K562 (cell line): ENCODE data around the gene ZNF599. TPM values are rescaled to one million over a fixed set of nuclear protein-coding genes. Genes with fewer than 3 reads are reported as not detected.

ENCODE experiments used
- ATF7 ChIP-seq: fragments of 450-650 bp; IDR thresholded peaks from 2 replicates; pipeline ENCODE4 v1.7.1; 2014; ENCODE audit warnings: mild to moderate bottlenecking, moderate library complexity
- CREB1 ChIP-seq, 2 experiments: sonication (generic) in 1 of 2; formaldehyde crosslinking in 1 of 2; IDR thresholded peaks; 2 replicates each; pipeline versions ENCODE4 v1.6.1 to v1.8.0; 2012 to 2022; ENCODE audit warnings: inconsistent platforms in 1 of 2, mild to moderate bottlenecking in 1 of 2, missing genetic modification reagents in 1 of 2, moderate library complexity in 1 of 2
- CTCFL ChIP-seq: IDR thresholded peaks from 2 replicates; pipeline ENCODE4 v1.6.1; 2011; ENCODE audit warnings: borderline replicate concordance, low read depth, mild to moderate bottlenecking, moderate library complexity, low read length; ENCODE audit not compliant: insufficient read depth, poor library complexity, severe bottlenecking
- EGR1 ChIP-seq: fragments of 450-650 bp; conservative IDR thresholded peaks from 2 replicates; pipeline ENCODE4 v1.6.1; 2017; ENCODE audit warnings: mild to moderate bottlenecking
- EHMT2 ChIP-seq: fragments of 450-650 bp; IDR thresholded peaks from 2 replicates; pipeline ENCODE4 v1.6.1; 2018; ENCODE audit warnings: antibody characterized with exemption
- GATAD2A ChIP-seq: fragments of 450-650 bp; IDR thresholded peaks from 2 replicates; pipeline ENCODE4 v1.6.1; 2017
- HCFC1 ChIP-seq: IDR thresholded peaks from 2 replicates; pipeline ENCODE4 v1.6.1; 2012; ENCODE audit warnings: low read depth, low read length, improper control_type of control experiment
- IRF2 ChIP-seq: sonication (generic); formaldehyde crosslinking; IDR thresholded peaks from 2 replicates; pipeline ENCODE4 v1.8.1; 2022; ENCODE audit warnings: mild to moderate bottlenecking, missing genetic modification reagents
- MBD2 ChIP-seq: sonication (generic); IDR thresholded peaks from 2 replicates; pipeline ENCODE4 v1.6.1; 2016; ENCODE audit warnings: low read depth, borderline replicate concordance
- MCM7 ChIP-seq, 2 experiments: fragments of 450-650 bp; IDR thresholded peaks; 2 replicates each; pipeline ENCODE4 v1.6.1; 2016 to 2018
- MTA3 ChIP-seq: fragments of 450-650 bp; formaldehyde crosslinking; IDR thresholded peaks from 2 replicates; pipeline ENCODE4 v1.6.1; 2017; ENCODE audit warnings: mild to moderate bottlenecking, borderline replicate concordance
- MXD1 ChIP-seq: fragments of 250-450 bp; sonication (Bioruptor Pico); IDR thresholded peaks from 2 replicates; pipeline ENCODE4 v1.8.0; 2021; ENCODE audit warnings: borderline replicate concordance, mild to moderate bottlenecking, moderate library complexity; ENCODE audit not compliant: poor library complexity, severe bottlenecking
- MYC ChIP-seq, 2 experiments: fragments of 250-450 bp in 1 of 2; sonication (Bioruptor Pico) in 1 of 2; IDR thresholded peaks; 2 replicates each; pipeline versions ENCODE4 v1.5.1 to v1.6.1; 2012 to 2021; ENCODE audit warnings: low read depth in 2 of 2, borderline replicate concordance in 1 of 2, improper control_type of control experiment in 1 of 2, low read length in 1 of 2, mild to moderate bottlenecking in 1 of 2, moderate library complexity in 1 of 2
- POLR2A ChIP-seq: fragments of 450-650 bp; conservative IDR thresholded peaks from 2 replicates; pipeline ENCODE4 v1.6.1; 2016
- RBM15 ChIP-seq: fragments of 200-400 bp; formaldehyde crosslinking; IDR thresholded peaks from 2 replicates; pipeline ENCODE4 v1.6.1; 2018; ENCODE audit warnings: mild to moderate bottlenecking, low read length, moderate library complexity; ENCODE audit not compliant: insufficient read depth
- RBM34 ChIP-seq: fragments of 200-400 bp; formaldehyde crosslinking; IDR thresholded peaks from 2 replicates; pipeline ENCODE4 v1.6.1; 2018; ENCODE audit warnings: low read length, borderline replicate concordance; ENCODE audit not compliant: insufficient read depth
- SP1 ChIP-seq: sonication (generic); formaldehyde crosslinking; IDR thresholded peaks from 2 replicates; pipeline ENCODE4 v1.8.1; 2022; ENCODE audit warnings: mild to moderate bottlenecking, missing genetic modification reagents
- TBL1XR1 ChIP-seq, 2 experiments: IDR thresholded peaks; 2 replicates each; pipeline ENCODE4 v1.6.1; 2012; ENCODE audit warnings: improper control_type of control experiment in 2 of 2, low read length in 2 of 2, mild to moderate bottlenecking in 1 of 2
- TFAP4 ChIP-seq: sonication (generic); formaldehyde crosslinking; IDR thresholded peaks from 2 replicates; pipeline ENCODE4 v1.8.0; 2022; ENCODE audit warnings: missing genetic modification reagents, mild to moderate bottlenecking, moderate library complexity, borderline replicate concordance
- ZC3H11A ChIP-seq: IDR thresholded peaks from 2 replicates; pipeline ENCODE4 v1.6.1; 2012; ENCODE audit warnings: low read depth, low read length, improper control_type of control experiment
- ZFP91 ChIP-seq: sonication (generic); formaldehyde crosslinking; IDR thresholded peaks from 2 replicates; pipeline ENCODE4 v1.8.0; 2022; ENCODE audit warnings: mild to moderate bottlenecking, missing genetic modification reagents
- ZNF77 ChIP-seq: fragments of 250-450 bp; sonication (Bioruptor Pico); IDR thresholded peaks from 2 replicates; pipeline ENCODE4 v1.5.0; 2020
- polyA plus RNA-seq, 8 experiments: library from polyadenylated mRNA; depleted of rRNA in 4 of 8; stranded (reverse) in 5 of 8; unstranded in 3 of 8; fragments of >200 nt; fragmentation: Nextera tagmentation in 2 of 8; fragmentation: Illumina TruSeq in 1 of 8; extraction: Ambion mirVana in 2 of 8; extraction: Trizol in 1 of 8; gene quantifications; 2 replicates each; pipeline versions ENCODE4 v1.2.1 to v1.2.3, GENCODE V29; 2011 to 2014; ENCODE audit warnings: inconsistent platforms in 1 of 8, missing spikeins in 1 of 8
- total RNA-seq, 7 experiments: library from RNA; depleted of rRNA in 6 of 7; stranded (reverse); fragments of >200 nt in 6 of 7; fragmentation: Illumina TruSeq in 2 of 7; extraction: Trizol in 2 of 7; gene quantifications; 2 replicates each; pipeline versions ENCODE4 v1.2.1 to v1.2.3, GENCODE V29; 2011 to 2021; ENCODE audit warnings: low replicate concordance in 1 of 7

The ZNF599 gene
- total and polyA plus RNA-seq, 9 of the 15 experiments (the other 6 are each of a cell fraction or from before 2014, with no cell fraction given) = 0.71 to 6.7 (median 2.8) TPM

GRCh38 chr19:34772697-34773554, at the start of gene ZNF599 (continued):
- TF ChIP-seq CTCFL (no peak), MBD2 (0 out of 2 replicates have a peak, but pooled peaks have one; percentile 49), RBM15 (no peak), MXD1 (no peak), IRF2 (CRISPR knock-in tag) (no peak), HCFC1 (peak; percentile 92), TFAP4 (CRISPR knock-in tag) (peak; percentile 48; the same call in 1 of the 2 replicates), EGR1 (peak; percentile 85), RBM34 (no peak), ZC3H11A (peak; percentile 12; the same call in 1 of the 2 replicates), MCM7 (IDR thresholded peaks at IDR 0.05) (no peak), EHMT2 (peak; percentile 55; the same call in 1 of the 2 replicates), GATAD2A (no peak), ATF7 (peak; percentile 37; the same call in 1 of the 2 replicates), MTA3 (peak; percentile 89), POLR2A (peak; percentile 64; the same call in 1 of the 2 replicates), MYC (IDR thresholded peaks at IDR 0.05; ENCODE audit: low read depth, low read length) (no peak), MYC (CRISPR knock-in tag; IDR thresholded peaks at IDR 0.05; ENCODE audit: borderline replicate concordance, low read depth) (no peak), SP1 (CRISPR knock-in tag) (peak; percentile 64), CREB1 (IDR thresholded peaks at IDR 0.05) (no peak), CREB1 (CRISPR knock-in tag; IDR thresholded peaks at IDR 0.05) (0 out of 2 replicates have a peak, but pooled peaks have one; percentile 32), ZNF77 (no peak), TBL1XR1 (IDR thresholded peaks at IDR 0.05; ENCODE audit: low read length in 2 of 2) (no peak), ZFP91 (CRISPR knock-in tag) (no peak)
